Stimulated activated memory B cell treated with anti-CD40 and anti-IgM and Interleukin-4, amounts not matched to agents 10 μg/mL and 1 μg/mL and 100 μg/mL, for 72 hours (primary cell): ENCODE results near the gene CCN6.

Source experiments
- ATAC-seq: fragments of 150-1000 bp; cut with Tn5 transposase; 2 replicates; pipeline ENCODE4 v1.10.0; 2021
- H3K27ac Mint-ChIP-seq: one replicate; pipeline ENCODE4 v1.8.0; 2022; ENCODE audit warnings: mild to moderate bottlenecking, mixed read lengths
- H3K27me3 Mint-ChIP-seq: one replicate; pipeline ENCODE4 v1.8.0; 2022; ENCODE audit warnings: mixed read lengths
- H3K36me3 Mint-ChIP-seq: one replicate; pipeline ENCODE4 v1.8.0; 2022; ENCODE audit warnings: mixed read lengths
- H3K4me1 Mint-ChIP-seq: one replicate; pipeline ENCODE4 v1.8.0; 2022; ENCODE audit warnings: mixed read lengths
- H3K4me3 Mint-ChIP-seq: one replicate; pipeline ENCODE4 v1.8.0; 2022; ENCODE audit warnings: mild to moderate bottlenecking, moderate library complexity, mixed read lengths
- H3K9me3 Mint-ChIP-seq: one replicate; pipeline ENCODE4 v1.8.0; 2022; ENCODE audit warnings: mixed read lengths

Gene CCN6

GRCh38 chr6:112113431-112113830 is 59.5 kb downstream of the CCN6 start:
- Mint-ChIP-seq H3K4me3 (no peak overlapping the region), H3K9me3 (no peaks in the 10 kb centered on the region), H3K36me3 (no peaks in the 10 kb centered on the region), H3K27me3 (no peaks in the 10 kb centered on the region), H3K27ac (no peak overlapping the region), H3K4me1 (no peaks in the 10 kb centered on the region)
- no peak for ATAC-seq

GRCh38 chr6:112113918-112114317 is 60.0 kb downstream of the CCN6 start:
- Mint-ChIP-seq H3K27me3 (no peaks in the 10 kb centered on the region), H3K4me3 (no peak overlapping the region), H3K9me3 (no peaks in the 10 kb centered on the region)

GRCh38 chr6:112114577-112115223 is 60.8 kb downstream of the CCN6 start:
- Mint-ChIP-seq H3K4me1 (no peaks in the 10 kb centered on the region), H3K4me3 (no peak overlapping the region)

More at GRCh38 chr6:112113918-112114317, 60.0 kb downstream of the CCN6 start:
- no peak for ATAC-seq
- Mint-ChIP-seq H3K4me1 (no peaks in the 10 kb centered on the region), H3K36me3 (no peaks in the 10 kb centered on the region), H3K27ac (no peak overlapping the region)

DNA sequence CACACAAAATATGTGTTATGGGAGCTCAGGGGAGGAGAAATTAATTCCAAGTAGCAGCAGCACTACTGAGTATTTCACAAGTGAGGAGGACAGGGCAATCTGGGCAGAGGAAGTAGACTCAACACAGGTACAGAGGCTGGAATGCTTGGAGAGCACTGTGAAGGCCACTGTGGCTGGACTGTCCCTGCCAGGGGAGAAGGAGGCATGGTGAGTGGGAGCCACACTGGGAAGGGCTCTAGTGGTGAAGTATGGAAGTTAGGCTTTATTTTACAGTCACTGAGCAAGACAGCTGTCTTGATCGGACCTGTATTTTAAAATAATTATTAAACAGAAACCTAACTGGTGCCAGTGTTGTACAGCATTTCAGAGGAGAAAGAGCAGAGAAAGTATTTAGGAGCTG is 62.3 kb downstream of the CCN6 start:
- Mint-ChIP-seq H3K4me3 (no peak overlapping the region), H3K4me1 (no peaks in the 10 kb centered on the region), H3K27ac (no peak overlapping the region), H3K9me3 (no peaks in the 10 kb centered on the region), H3K36me3 (no peaks in the 10 kb centered on the region), H3K27me3 (no peaks in the 10 kb centered on the region)
- ATAC-seq = no peak

More at GRCh38 chr6:112114577-112115223, 60.8 kb downstream of the CCN6 start:
- Mint-ChIP-seq H3K27ac (no peak overlapping the region), H3K9me3 (no peaks in the 10 kb centered on the region), H3K36me3 (no peaks in the 10 kb centered on the region), H3K27me3 (no peaks in the 10 kb centered on the region)
- no peak for ATAC-seq

DNA sequence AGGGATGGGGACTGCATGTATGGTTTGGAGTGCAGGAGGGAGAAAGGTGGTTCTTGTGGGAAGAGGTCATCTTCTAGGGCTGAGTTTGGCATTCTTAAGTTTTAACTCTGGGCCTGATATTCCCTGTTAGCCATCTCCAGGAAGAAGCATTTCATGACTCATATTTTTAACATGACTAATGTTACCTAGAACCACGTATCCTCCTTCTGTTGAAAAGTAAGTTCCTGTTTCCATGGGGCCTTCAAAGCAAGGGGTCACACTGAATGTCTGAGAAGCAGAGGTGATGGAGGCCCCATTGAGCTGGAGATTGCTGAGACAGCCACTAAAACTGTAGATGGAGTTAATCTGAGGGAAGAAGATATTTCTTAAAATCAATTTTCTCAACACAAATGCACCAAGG is 63.6 kb downstream of the CCN6 start:
- Mint-ChIP-seq H3K4me3 (no peak overlapping the region), H3K4me1 (no peaks in the 10 kb centered on the region), H3K9me3 (no peaks in the 10 kb centered on the region), H3K27ac (no peak overlapping the region), H3K27me3 (no peaks in the 10 kb centered on the region), H3K36me3 (no peaks in the 10 kb centered on the region)
- no peak for ATAC-seq

GRCh38 chr6:112118034-112118433 is 64.1 kb downstream of the CCN6 start:
- no peaks in the 10 kb centered on the region for H3K4me1 Mint-ChIP-seq
- no peak overlapping the region for H3K27ac Mint-ChIP-seq
- ATAC-seq = no peak
- no peaks in the 10 kb centered on the region for H3K27me3 Mint-ChIP-seq
- no peaks in the 10 kb centered on the region for H3K9me3 Mint-ChIP-seq
- no peaks in the 10 kb centered on the region for H3K36me3 Mint-ChIP-seq
- H3K4me3 Mint-ChIP-seq = no peak overlapping the region
